NCI-H128 (cell line): ENCODE data around the gene CYSTM1.

Experiments
- DNase-seq: peaks from one replicate; lab custom pipeline; 2025; ENCODE audit not compliant: unreplicated experiment; lab: John Stamatoyannopoulos, UW

Gene CYSTM1

GRCh38 chr5:140174465-140175366, at the start of gene CYSTM1:
Gene CYSTM1 (plus strand): TSS chr5:140175188. CDS start chr5:140194466, 19,278 bp downstream.
- DNase-seq: peak; percentile 92

- DNase-seq: no peak
These were observed 49.4 kb upstream of the CYSTM1 start, which contains the start of gene IGIP for GRCh38 chr5:140125637-140126036. Gene IGIP (plus strand): TSS chr5:140125937. CDS start chr5:140128477, 2,540 bp downstream.

GRCh38 chr5:140126315-140127012, 48.5 kb upstream of the CYSTM1 start:
- DNase-seq: no peak

DNA sequence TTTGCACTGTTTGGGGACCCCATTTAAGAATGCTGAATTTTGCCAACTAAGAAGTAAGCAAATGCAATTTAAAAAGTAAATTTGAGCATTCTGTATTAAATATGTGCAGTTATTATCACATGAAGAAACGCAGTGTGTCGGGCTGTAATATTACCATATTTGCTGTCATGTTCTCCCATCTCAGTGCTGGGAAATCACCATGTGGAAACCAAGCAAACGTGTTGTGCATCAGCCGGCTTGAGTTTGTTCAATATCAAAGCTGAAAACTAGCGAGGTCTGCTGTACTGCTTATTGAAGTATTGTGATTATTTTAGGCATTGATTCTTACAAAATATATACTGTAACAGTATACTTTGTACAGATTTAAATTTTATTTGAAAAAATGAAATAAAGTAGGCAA, 46.6 kb upstream of the CYSTM1 start:
- DNase-seq: no peak

GRCh38 chr5:140130949-140131733, 43.8 kb upstream of the CYSTM1 start:
- DNase-seq: no peak

- no peak for DNase-seq
These were observed 43.0 kb upstream of the CYSTM1 start for GRCh38 chr5:140131967-140132409.

DNA sequence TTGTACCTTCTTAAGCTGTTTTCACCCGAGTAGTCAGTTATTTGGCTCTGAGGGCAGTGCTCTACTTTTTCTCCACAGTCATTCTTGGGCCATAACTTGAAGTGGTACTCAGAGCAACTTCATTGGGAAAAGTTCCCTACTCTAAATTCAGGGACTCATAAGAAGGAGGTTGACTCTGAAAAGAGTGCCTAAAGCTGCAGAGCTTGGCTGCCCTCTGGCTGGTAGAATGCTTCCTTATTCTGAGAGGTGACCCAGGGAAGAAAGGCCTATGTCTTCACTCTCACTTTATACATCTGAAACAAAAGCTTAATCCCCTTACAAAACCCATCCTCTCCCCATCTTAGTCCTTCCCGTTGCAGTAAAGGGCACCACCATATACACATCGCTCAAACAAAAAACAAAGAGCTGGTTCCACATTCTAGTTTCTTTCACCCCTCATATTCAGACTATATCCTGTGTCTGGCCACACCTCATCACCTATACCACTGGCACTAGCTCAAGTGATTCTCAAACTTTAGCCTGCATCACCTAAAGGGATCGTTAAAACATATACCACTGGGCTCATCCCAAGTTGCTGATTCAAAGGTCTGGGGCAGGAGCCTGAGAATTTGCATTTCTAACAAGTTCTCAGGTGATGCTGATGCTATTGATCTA, 41.3 kb upstream of the CYSTM1 start:
- no peak for DNase-seq

GRCh38 chr5:140134277-140134935, 40.6 kb upstream of the CYSTM1 start:
- no peak for DNase-seq

DNA sequence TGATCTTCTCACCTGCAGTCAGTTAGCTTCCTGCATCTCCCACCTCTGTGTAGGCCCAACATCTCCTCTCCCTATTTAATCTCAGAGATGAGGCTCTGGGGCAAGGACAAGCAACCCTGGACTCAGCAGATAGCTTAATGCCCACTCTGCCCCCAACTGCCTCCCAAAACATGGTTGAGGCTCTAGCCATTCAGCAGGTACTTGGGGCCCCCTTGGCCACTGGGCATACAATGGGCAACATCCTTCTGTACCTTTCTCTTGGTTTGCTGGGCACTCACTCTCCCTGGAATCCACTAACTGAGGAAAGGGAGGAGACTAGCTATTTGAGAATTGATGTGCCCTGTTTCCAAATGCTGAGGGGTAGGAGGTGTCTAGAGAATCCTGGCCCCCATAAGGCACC, 39.9 kb upstream of the CYSTM1 start:
- no peak for DNase-seq

- no peak for DNase-seq
These were observed 38.4 kb upstream of the CYSTM1 start for GRCh38 chr5:140136624-140137023.

DNA sequence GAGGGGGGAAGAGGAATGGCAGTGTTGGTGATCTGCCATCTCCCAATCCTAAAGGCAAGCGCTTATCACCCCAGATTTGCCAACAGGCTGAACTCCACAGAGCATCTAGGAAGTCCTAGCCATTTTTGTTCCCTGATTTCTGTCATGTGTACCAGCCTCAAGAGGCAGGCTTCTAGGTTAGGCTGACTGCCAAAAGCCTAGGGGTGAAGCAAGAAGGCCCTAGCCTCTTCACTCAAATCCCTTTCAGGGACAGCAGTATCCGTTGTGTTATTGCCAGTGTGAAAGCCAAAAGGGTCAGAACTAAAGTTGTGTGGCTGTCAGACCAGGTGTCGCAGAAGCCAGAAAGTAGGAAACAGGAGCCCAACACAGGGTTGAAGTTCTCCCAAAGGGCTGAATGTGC, 34.6 kb upstream of the CYSTM1 start:
- DNase-seq: no peak

DNA sequence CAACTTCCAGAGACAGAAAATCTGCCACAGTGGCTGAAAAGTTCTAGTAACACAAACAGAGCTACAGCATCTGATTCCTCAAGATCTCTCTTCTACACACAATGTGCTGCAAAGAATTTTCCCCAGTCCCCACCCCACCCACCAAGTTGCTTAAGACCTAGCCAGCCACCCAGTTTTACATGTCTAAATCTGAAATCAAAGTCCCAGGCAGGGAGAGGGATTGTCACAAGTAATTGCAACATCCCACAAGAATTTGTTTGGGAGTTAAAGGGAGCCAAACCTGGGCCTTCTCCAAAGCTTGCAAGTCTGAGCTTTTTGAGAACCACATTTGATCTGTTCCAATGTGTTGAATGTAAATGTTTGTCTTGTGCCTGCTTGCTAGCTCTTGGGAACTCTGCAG, 33.7 kb upstream of the CYSTM1 start:
- no peak for DNase-seq

DNA sequence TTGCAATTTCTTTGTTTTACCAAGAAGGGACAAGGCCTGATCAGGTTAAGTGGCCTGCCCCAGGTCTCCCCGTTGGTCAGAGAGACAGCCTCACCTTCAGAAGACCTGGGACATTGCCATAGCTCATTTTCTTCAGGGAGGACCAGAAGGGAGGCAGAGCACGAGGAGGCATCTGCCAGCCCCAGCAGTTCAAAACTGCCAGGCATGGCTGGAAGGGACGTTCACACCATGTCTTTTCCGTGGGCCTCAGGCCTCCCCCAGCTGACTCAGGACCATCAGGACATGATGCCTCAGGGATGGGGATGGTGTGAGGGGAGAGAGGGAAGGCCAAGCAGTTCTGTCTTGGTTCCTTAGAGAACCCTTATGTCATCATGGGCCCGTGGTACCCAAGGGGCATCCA, 32.7 kb upstream of the CYSTM1 start:
- DNase-seq: no peak

DNA sequence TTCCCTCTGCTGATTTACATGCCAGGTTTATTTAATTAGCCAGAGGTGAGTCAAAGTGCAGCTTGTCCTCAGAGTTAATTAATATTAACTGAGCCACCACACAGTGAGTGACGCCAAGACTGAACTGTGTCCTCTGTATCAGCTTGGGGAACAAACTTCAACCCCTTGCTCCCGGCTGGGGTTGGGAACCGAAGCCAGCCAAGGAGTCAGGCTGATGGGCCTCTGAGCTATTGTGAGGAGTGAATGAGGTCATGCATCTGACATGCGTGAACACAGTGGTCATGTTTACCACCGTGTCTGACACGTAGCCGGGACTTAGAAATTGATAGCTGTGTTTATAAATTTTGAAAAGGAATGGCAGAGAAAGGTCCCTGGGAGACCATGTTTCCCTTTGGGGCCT, 32.1 kb upstream of the CYSTM1 start:
- DNase-seq: no peak

DNA sequence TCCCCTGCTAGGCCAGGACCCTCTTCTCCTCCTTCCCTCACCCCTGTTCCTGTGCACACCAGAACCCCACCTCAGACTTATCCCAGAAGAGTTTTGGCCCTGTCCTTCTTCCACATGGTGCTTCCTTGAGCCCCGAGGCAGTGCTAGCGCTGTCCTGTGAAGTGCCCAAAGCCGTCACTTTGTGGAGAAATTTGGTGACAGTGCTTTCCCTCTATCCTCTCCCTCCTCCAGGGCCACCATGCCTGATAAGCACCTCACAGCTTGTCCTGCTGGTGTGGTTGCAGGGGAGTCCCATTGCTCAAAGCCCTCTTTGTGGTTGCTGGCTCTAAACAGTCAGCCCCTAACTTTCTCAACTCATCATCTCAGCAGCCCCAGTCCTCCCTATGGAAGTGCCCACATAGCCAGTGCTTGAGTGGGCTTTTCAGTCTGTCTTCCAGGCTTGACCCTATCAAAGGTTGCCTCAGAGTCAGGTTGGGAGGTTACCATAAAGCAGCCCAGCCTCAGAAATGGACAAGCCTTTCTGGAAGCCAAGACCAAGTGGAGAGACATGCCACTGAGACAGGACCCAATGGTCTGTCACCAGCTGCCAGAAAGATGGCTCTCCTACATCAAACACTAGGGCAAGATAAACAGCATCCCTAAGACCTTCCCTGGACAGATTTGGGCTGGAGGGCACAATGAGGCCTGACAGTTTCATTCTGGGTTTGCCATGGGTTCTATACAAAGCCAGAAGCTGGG, 31.3 kb upstream of the CYSTM1 start:
- no peak for DNase-seq

DNA sequence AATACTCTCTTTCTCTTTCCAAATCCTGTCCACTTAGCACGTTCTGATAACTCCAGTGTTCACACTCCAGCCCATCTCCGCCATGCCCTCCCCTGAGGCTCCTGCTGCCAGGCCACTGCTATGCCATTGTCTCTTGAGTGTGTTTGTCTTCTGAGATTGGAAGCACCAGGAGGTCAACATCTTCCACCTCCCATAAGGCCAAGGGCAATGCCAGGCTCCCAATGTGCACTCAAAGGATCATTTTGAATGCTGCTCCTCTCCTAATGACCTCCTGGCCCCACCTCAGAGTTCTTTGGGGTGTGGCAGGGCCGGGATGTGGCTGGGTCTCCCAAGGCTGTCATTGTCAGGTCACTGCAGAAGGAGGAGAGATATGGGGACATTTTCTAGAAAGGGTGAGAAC, 29.7 kb upstream of the CYSTM1 start:
- no peak for DNase-seq

GRCh38 chr5:140145818-140146522, 29.0 kb upstream of the CYSTM1 start:
- DNase-seq: no peak

DNA sequence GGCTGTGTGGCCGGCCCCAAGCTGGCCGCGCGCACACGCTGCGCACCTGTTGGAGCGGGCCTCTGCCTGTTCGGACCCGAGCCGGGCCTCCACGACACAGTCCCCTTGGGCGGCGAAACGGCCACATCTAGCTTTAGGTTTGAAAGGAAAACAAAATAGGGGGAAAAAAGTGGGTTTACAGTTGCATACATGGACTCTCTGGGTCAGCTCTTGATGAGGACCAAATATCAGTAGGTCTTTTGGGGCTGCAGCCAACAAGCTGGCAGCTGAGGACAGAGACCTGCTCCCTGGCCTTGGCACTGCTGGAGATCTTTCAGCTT, 28.5 kb upstream of the CYSTM1 start:
- DNase-seq: no peak

DNA sequence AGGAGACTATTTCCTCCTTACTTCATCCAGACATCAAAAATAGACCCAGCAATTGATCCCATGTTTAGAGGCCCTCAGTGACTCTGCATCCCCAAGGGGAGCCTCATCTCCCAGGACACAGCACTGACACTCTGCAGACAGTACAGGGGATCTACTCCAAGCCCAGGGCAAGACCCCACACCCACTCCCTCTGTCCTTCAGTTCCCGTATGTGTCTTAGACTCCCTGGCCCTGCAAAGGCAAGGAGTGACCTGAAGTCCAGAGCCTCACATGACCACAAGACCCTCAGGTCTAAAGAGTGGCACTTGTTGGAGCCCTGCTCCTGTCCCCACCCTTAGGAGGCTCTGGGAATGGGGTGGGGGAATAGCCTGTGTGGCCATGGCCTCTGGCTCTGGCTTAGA, 27.5 kb upstream of the CYSTM1 start:
- DNase-seq: no peak
